HG02884 (cell line): ENCODE data around the gene CYP4F8.

Source experiments
- ATAC-seq: cut with Tn5 transposase; IDR thresholded peaks from one replicate; pipeline ENCODE4 v1.9.1; 2021; ENCODE audit warnings: mild to moderate bottlenecking, moderate library complexity; ENCODE audit not compliant: unreplicated experiment

CYP4F8 gene

GRCh38 chr19:15616183-15616582 is 1.2 kb downstream of the CYP4F8 start:
- no peak for ATAC-seq

- no peak for ATAC-seq
Observed at GRCh38 chr19:15616627-15617270, 1.7 kb downstream of the CYP4F8 start.

- ATAC-seq = no peak
Observed at GRCh38 chr19:15618321-15618720, 3.3 kb downstream of the CYP4F8 start.

GRCh38 chr19:15621801-15622200 is 6.8 kb downstream of the CYP4F8 start:
- no peak for ATAC-seq

- ATAC-seq = no peak
Observed at GRCh38 chr19:15622991-15623390, 8.0 kb downstream of the CYP4F8 start.

GRCh38 chr19:15623711-15624318 is 8.8 kb downstream of the CYP4F8 start:
- ATAC-seq = no peak

GRCh38 chr19:15628236-15629002 is 13.4 kb downstream of the CYP4F8 start:
- ATAC-seq = no peak

- ATAC-seq = no peak
Observed at GRCh38 chr19:15629003-15629880, 14.2 kb downstream of the CYP4F8 start.

- ATAC-seq = no peak
Observed at GRCh38 chr19:15631817-15632216, 16.8 kb downstream of the CYP4F8 start.

- ATAC-seq = no peak
Observed at GRCh38 chr19:15633082-15633835, 18.2 kb downstream of the CYP4F8 start.

GRCh38 chr19:15634105-15634504 is 19.1 kb downstream of the CYP4F8 start:
- no peak for ATAC-seq

- ATAC-seq = no peak
Observed at GRCh38 chr19:15635016-15635805, 20.2 kb downstream of the CYP4F8 start.

- no peak for ATAC-seq
Observed at GRCh38 chr19:15636026-15636425, 21.0 kb downstream of the CYP4F8 start.

GRCh38 chr19:15639596-15639995 is 24.6 kb downstream of the CYP4F8 start:
- no peak for ATAC-seq

GRCh38 chr19:15640294-15640903 is 25.4 kb downstream of the CYP4F8 start, which contains the start of gene CYP4F3:
TSS of gene CYP4F3 (plus strand) at chr19:15640897. CDS start at chr19:15641416, 519 bp downstream.
- ATAC-seq = no peak

GRCh38 chr19:15640904-15641597 is 26.0 kb downstream of the CYP4F8 start:
- ATAC-seq = no peak

- no peak for ATAC-seq
Observed at GRCh38 chr19:15641901-15642491, 27.0 kb downstream of the CYP4F8 start.

- ATAC-seq = no peak
Observed at GRCh38 chr19:15642807-15643206, 27.8 kb downstream of the CYP4F8 start.
